Cardiac muscle cell (in vitro differentiated cells and primary cell): ENCODE results near the gene DUSP16. TPM values are rescaled to one million over a fixed set of nuclear protein-coding genes. Genes with fewer than 3 reads are reported as not detected.
A peak's percentile ranks its signal among the peaks of the same experiment; 100 is the strongest.

Source experiments
- DNase-seq, 2 donors: peaks; one replicate each; pipeline versions ENCODE4 v3.0.0 to v3.0.0-alpha.2; 2010 to 2017; ENCODE audit warnings: low read depth in 1 of 2, low spot score in 1 of 2
- H3K27ac ChIP-seq: fragments of 200-600 bp; sonication (generic); 2 replicates; pipeline ENCODE4 v1.5.1; 2016
- H3K27me3 ChIP-seq: fragments of 200-600 bp; sonication (generic); 2 replicates; pipeline ENCODE4 v1.6.0; 2016; ENCODE audit warnings: control low read depth
- H3K36me3 ChIP-seq: fragments of 200-600 bp; sonication (generic); 2 replicates; pipeline ENCODE4 v1.5.1; 2016; ENCODE audit warnings: control low read depth
- H3K4me1 ChIP-seq: fragments of 200-600 bp; sonication (generic); 2 replicates; pipeline ENCODE4 v1.8.1; 2017; ENCODE audit warnings: low read depth, mild to moderate bottlenecking, mixed run types
- H3K4me3 ChIP-seq: fragments of 200-600 bp; sonication (generic); 2 replicates; pipeline ENCODE4 v1.5.1; 2016; ENCODE audit warnings: mild to moderate bottlenecking
- H3K9me3 ChIP-seq: fragments of 200-600 bp; sonication (generic); 2 replicates; pipeline ENCODE4 v1.5.1; 2017; ENCODE audit warnings: low read depth, mild to moderate bottlenecking, control low read depth
- polyA plus RNA-seq: library from polyadenylated mRNA; unstranded; fragments of >200 nt; fragmentation: Nextera tagmentation; extraction: Ambion mirVana; gene quantifications from 2 replicates; pipeline ENCODE4 v1.2.1, GENCODE V29; 2016
- total RNA-seq: library from RNA; depleted of rRNA; stranded (reverse); fragments of >200 nt; gene quantifications from 2 replicates; pipeline ENCODE4 v1.2.3, GENCODE V29; 2016
- TF ChIP-seq, protein P1 (sequence below): IDR thresholded peaks from 2 replicates; pipeline ENCODE4 v1.5.1; 2012; ENCODE audit warnings: low read depth, mild to moderate bottlenecking, low read length

Gene DUSP16
- total and polyA plus RNA-seq, 2 experiments from 2014 or later = 5.9 to 28.1 TPM

GRCh38 chr12:12510141-12510540 is 52.5 kb downstream of the DUSP16 start:
- H3K27ac ChIP-seq = no peak overlapping the region

DNA sequence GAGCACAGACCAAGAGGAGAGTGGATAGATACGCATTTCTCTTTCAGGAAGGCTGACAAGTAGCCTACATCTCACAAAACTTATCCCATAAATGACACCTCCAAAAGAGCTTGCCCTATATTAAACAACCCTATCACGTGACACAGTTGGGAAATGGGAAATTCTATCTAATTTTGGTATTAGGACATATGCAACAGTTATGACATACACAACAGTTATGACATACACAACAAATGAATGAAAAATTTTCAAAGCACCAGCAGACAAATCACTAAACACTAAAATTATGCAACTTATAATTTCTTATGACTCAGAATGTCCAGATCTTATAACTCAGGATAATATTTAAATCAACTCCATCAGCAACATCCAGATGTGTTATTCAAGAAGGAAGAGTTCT is 54.1 kb downstream of the DUSP16 start:
- Histone ChIP-seq H3K4me3 (no peak overlapping the region), H3K27ac (no peak overlapping the region), H3K9me3 (no peaks in the 10 kb centered on the region), H3K27me3 (no peaks in the 10 kb centered on the region), H3K36me3 (no peaks in the 10 kb centered on the region), H3K4me1 (peaks cover 28% of the 10 kb centered on the region)
- TF ChIP-seq, protein P1, sequence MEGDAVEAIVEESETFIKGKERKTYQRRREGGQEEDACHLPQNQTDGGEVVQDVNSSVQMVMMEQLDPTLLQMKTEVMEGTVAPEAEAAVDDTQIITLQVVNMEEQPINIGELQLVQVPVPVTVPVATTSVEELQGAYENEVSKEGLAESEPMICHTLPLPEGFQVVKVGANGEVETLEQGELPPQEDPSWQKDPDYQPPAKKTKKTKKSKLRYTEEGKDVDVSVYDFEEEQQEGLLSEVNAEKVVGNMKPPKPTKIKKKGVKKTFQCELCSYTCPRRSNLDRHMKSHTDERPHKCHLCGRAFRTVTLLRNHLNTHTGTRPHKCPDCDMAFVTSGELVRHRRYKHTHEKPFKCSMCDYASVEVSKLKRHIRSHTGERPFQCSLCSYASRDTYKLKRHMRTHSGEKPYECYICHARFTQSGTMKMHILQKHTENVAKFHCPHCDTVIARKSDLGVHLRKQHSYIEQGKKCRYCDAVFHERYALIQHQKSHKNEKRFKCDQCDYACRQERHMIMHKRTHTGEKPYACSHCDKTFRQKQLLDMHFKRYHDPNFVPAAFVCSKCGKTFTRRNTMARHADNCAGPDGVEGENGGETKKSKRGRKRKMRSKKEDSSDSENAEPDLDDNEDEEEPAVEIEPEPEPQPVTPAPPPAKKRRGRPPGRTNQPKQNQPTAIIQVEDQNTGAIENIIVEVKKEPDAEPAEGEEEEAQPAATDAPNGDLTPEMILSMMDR = no peak
- DNase-seq = peak in 1 of 2 donors; percentile 68

More at GRCh38 chr12:12510141-12510540, 52.5 kb downstream of the DUSP16 start:
- no peaks in the 10 kb centered on the region for H3K27me3 ChIP-seq
- H3K36me3 ChIP-seq = no peaks in the 10 kb centered on the region
- no peak overlapping the region for H3K4me3 ChIP-seq
- H3K9me3 ChIP-seq = no peaks in the 10 kb centered on the region
- TF ChIP-seq, protein P1 = no peak
- DNase-seq = peak in 1 of 2 donors; percentile 27
- peaks cover 28% of the 10 kb centered on the region for H3K4me1 ChIP-seq

DNA sequence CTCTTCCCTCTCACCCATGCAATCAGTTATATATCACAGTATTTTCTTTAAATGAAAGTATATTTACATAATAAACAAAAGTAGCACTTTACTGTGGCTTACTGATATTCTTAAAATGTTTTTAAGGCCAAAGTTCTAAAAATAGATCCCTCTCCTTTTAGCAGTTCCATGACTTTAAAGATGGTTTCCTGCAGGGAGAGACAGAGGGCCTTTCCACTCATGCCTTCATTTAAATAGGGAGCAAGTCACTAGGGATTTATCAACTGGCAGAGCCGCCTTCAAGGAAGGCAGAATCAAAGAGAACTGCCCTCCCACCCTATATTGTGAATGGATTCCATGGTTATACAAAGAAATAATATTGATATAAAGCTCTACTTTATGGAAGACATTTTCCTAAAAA is 55.5 kb downstream of the DUSP16 start:
- H3K4me1 ChIP-seq = peaks cover 22% of the 10 kb centered on the region
- H3K36me3 ChIP-seq = no peaks in the 10 kb centered on the region
- H3K4me3 ChIP-seq = no peak overlapping the region
- no peaks in the 10 kb centered on the region for H3K9me3 ChIP-seq
- TF ChIP-seq, protein P1 = no peak
- peak in 1 of 2 donors; percentile 35 for DNase-seq
- no peaks in the 10 kb centered on the region for H3K27me3 ChIP-seq
- peak overlapping the region; percentile 85 for H3K27ac ChIP-seq

GRCh38 chr12:12506496-12506890 is 56.2 kb downstream of the DUSP16 start:
- Histone ChIP-seq H3K4me3 (no peak overlapping the region), H3K4me1 (peaks cover 22% of the 10 kb centered on the region), H3K27ac (peak overlapping the region; percentile 85), H3K27me3 (no peaks in the 10 kb centered on the region), H3K9me3 (no peaks in the 10 kb centered on the region), H3K36me3 (no peaks in the 10 kb centered on the region)
- TF ChIP-seq, protein P1 = no peak
- DNase-seq = peak in 1 of 2 donors; percentile 66

DNA sequence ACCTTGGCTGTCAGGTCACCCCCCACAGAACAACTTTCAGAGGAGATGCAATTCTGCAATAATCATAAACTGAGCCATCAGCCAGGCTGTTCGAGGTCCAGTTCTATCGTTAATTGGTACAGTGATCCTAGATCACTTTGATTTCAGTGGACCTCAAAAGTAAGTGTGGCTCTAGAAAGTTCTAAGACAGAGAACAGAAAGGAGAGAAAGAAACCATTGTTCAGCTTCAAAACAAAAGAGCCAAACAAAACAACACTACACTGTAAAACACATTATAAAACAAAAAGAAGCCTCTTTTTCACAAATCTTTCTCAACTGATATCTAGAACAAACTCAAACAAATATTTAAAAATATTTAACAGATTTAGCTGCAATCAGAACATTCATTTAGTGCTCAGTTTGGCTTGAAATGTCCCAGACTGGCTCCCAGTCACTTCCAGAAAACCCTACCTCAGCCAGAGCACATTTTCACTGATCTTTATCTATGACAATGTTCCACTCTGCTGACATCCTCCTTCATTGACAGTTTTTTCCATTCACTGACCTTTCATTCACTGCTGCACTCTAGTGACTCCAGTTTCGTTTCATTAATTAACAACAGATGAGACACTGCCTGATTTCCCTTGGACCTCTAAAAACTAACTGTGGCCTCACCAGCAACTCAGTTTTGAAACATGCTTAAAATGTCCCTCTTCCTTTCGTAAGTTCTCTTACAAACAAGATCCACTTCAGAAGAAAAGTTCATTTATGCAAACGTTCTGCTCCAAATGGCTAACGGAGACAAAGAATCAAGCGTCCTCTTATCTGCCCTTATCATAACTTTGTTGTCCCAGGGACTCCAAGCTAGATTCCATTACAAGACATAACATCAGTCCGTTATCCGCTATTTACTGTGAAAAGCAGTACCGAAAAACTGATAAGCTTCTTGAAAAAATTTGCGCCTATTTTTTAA is 56.8 kb downstream of the DUSP16 start:
- Histone ChIP-seq H3K4me1 (peaks cover 28% of the 10 kb centered on the region), H3K36me3 (no peaks in the 10 kb centered on the region), H3K9me3 (no peaks in the 10 kb centered on the region), H3K27me3 (no peaks in the 10 kb centered on the region), H3K4me3 (no peak overlapping the region), H3K27ac (peak overlapping the region; percentile 85)
- DNase-seq = peak in 1 of 2 donors; percentile 68
- TF ChIP-seq, protein P1 = no peak
